Epidermal melanocyte (primary cell): ENCODE measurements around the gene RNF26.

Source experiments
- DNase-seq: peaks from one replicate; pipeline ENCODE4 v3.0.0; 2011; ENCODE audit warnings: low spot score; ENCODE audit not compliant: insufficient read length

The RNF26 gene

DNA sequence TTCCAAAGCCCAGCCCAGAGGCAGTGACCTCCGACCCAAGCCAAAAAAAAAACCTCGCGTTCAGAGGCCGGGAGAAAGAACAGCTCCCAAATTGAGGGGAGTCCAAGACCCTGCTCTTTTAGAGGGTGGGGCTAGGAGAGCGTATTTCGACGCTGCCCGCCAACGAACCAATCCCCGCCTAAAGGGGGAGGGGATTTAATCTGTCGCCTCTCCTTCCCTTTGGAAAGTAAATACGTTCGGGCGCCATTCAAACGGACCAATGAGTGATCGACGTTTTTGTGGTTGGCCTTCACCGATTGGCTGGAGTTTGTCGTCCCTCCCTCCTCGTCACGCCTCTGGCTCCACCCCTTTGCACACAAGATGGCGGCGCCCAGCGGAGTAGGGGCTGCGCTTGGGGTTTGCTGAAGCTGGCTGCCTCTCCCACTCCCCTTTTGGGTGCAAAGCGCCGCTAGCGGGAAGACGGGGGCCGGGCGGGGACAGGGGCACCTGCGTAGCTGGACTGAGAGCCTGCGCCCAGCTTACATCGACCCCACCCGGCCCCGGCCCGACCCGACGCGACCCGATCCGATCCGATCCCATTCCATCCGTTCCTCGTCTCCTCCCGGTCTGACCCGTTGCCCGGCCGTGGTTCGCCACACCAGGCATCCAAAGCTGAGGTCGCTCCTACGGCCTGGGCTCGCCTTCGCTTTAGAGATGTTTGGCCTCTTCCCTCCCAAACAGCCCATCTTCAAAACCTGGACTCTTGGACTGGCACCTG is at the start of gene RNF26:
TSS of gene RNF26 (plus strand) at position 354 of the 757 bp plus-strand sequence. CDS start 596 bp downstream, outside the sequence.
- peak; percentile 100 for DNase-seq

DNA sequence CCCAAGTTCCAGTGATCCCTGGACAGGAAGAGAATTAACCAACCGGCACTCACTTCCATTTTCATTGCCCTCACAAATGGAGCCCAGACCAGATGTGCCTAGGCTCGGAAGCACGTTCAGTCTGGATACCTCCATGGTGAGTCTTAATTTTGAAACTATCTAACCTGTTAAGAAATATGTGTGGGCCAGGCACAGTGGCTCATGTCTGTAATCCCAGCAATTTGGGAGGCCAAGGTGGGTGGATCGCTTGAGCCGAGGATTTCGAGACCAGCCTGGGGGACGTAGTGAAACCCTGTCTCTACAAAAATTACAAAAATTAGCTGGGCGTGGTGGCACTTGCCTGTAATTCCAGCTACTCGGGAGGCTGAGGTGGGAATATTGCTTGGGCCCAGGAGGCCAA is 48.9 kb upstream of the RNF26 start:
- no peak for DNase-seq

DNA sequence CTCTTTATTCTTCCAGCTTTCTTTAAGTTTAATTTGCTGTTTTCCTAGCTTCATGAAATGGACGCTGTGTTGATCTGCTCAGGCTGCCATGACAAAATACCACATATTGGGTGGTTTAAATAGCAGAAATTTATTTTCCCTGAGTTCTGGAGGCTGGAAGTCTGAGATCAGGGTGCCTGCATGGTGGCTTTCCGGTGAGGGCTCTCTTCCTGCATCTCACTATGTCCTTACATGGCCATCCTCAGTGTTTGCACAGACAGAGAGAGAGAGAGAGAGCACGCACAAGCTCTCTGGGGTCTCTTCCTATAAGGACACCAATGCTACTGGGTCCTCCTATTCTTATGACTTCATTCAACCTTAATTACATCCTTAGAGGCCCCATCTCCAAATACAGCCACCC is 46.1 kb upstream of the RNF26 start:
- no peak for DNase-seq

DNA sequence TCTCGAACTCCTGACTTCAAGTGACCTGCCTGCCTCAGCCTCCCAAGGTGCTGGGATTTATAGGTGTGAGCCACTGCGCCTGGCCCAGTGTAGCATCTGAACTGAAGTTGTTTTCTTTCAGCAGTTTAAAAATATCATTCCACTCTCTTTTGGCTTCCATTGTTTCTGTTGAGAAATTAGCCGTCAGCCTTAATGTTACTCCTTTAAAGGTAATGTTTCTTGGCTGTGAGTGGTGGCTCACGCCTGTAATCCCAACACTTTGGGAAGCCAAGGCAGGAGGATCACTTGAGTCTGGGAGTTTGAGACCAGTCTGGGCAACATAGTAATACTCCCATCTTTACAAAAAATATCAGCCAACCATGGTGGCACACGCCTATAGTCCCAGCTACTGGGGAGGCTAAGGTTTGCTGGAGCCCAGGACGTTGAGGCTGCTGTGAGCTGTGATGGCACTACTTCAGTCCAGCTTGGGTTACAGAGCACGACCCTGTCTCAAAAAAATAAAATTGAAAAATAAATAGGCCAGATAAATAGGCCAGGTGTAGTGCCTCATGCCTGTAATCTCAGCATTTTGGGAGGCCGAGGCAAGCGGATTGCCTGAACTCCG is 43.3 kb upstream of the RNF26 start:
- DNase-seq: no peak

DNA sequence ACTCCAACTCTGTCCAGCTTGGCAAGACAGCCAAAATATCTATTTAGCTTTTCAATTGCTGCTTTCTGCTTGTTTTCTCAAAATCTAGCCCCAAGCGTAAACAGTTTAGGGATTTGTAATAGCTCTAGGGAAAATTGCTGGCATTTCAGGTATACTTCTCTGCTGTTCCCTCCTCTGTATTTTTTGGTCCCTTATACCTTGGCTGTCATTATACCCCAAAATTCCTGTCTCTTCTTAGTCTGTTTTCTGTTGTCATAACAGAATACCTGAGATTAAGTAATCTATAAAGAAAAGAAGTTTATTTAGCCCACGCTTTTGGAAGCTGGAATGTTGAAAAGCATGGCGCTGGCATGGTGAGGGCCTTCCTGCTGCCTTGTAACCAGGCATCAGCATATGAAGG is 40.9 kb upstream of the RNF26 start:
- no peak for DNase-seq

DNA sequence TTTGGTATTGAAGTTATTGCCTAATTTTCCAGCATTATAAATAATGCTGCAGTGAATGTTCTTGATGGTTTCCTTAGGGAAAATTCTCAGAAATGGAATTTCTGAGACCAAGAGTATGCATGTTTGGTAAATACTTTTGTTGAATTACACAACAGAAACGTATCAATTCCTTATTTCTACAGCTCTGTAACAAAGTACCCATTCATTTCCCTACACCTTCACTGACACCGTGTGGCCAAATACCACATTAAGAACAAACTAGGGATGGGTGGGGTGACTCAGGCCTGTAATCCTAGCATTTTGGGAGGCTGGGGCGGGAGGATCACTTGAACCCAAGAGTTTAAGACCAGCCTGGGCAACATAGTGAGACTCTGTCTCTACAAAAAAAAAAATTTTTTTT is 39.1 kb upstream of the RNF26 start:
- no peak for DNase-seq

DNA sequence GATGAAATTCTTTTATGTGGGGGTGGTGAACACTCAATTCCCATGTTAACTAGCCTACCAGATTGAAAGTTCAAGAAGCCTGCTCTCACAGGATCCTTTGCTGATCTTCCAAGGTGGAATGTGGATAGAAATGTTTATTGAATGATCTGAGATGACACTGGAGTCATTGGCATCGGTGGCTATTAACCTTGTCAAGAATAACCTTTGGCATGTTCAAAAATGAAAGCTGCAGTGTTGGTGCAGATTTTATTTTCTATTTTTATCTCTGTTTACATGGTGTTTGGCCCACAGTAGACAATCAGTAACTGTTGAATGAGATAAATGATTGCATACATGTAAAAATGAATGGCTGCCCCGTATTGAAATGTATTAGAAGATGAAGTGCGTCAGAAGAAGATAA is 36.4 kb upstream of the RNF26 start:
- DNase-seq: no peak

DNA sequence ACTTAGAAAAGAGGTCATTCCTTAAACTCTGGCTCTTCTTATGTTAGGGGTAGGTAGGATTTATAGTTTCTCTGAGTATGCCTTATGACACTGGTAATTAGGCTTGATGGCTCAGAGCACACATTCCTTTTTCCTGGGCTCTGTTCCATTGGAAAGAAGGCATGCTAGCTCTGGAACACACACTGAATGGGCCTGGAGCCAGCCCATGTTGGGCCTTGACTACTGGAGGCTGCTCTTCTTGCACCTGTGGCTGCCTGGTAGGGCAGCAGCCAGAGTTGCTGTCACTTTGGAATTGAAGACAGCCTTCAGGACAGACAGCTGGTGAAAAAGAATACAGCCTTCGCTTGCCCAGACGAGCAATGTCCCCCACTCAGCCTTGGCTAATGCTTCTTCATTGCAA is 35.6 kb upstream of the RNF26 start:
- no peak for DNase-seq

DNA sequence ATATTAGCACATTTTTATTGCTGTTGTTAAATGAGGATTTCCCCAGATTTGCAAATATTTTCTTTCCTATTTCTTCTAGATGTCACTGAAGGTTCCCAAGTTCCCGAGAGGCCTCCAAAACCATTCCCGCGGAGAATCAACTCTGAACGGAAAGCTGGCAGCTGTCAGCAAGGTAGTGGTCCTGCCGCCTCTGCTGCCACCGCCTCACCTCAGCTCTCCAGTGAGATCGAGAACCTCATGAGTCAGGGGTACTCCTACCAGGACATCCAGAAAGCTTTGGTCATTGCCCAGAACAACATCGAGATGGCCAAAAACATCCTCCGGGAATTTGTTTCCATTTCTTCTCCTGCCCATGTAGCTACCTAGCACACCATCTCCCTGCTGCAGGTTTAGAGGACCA is 34.9 kb upstream of the RNF26 start:
- DNase-seq: no peak

DNA sequence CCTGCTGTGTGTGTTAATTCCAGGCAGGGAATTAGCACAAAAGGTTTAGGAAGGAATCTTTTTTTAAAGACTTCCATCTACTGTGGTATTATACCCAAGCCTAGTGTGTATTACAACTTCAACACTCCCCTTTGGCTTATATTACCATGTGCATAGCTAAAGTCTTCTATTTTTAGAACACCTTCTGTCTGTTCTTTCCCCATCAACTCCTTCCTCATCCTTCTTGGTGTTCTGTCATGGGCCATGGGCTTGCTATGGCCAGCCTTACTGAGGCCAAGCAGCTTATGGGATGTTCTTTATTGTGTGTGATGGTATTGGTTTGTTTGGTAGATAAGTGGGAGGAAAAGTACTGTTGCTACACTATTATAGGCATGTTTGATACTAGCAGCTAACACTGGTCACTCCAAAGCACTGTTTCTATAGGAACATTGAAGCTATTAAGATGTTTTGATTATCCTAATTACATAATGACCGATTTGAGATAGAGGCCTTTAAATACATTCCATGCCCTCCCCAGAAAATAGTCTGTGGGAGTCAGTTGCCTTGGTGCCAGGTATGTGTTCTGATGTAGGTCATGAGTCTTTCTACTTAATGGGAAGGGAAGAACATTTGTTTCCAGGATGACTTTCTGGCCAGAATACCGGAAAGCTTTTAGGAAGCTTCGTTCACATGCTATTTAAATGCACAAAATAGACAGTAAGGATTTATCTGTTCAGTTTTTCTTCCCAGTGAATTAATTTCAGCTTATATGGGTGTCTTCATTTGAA is 33.9 kb upstream of the RNF26 start:
- DNase-seq: no peak

DNA sequence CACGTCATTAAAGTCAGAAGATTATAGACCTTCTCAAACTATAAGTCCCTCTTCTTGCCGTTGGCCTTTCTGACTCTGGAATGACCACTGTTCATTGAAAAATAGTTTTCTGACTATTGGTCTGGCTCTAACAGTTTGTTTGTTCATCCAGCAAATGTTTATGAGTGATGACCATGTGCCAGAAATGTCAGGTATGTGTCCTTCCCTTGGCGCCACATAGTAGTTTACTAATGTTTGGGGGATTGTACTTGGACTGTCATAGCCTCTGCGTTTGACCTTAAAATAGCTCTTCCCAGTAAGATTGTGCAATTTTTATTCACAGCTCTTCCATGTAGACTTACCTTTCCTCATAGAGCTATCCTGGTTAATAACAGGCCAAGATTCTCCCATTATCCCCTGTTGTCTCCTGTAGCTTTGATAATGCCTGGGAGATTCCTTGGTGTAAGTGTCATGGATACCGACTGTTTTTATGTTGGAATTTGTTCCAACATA is 31.1 kb upstream of the RNF26 start:
- DNase-seq: no peak

DNA sequence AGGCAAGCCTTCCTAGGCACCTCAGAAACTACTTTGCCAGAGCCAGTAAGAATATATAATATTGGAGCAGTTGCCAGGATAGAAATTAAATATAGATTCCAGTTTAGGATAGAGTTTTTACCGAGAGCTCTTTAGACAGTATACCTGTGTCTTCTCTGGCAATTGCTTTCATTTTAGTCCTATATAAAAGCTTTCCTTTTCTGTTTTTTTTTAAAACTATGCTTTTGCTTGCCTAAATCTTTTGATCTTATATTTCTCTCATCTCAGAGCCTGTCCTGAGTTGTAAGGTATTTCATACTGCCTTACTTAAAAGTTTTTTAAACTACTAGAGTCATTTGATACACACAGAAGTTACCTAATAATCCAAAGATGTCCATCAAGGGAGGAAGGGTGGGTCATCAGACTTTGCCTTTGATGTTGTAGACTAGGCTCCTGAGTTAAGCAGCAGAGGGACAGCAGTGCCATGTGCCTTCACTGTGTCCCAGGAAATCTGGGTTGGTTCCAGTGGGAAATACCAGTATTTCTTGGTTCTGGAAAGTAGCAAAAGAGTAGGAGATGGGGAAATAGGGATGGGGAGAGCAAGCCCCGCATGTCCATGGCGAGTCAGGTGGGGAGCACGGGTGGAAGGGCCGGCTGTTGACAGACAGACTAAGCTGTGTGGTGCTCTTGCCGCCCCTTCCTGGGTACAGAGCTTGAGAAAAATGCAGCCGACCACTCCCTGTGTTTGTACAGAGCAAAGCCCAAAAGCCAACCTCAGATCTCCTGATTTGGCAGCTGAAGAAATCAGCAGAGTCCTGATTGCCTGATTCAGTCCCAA is 28.6 kb upstream of the RNF26 start:
- no peak for DNase-seq

DNA sequence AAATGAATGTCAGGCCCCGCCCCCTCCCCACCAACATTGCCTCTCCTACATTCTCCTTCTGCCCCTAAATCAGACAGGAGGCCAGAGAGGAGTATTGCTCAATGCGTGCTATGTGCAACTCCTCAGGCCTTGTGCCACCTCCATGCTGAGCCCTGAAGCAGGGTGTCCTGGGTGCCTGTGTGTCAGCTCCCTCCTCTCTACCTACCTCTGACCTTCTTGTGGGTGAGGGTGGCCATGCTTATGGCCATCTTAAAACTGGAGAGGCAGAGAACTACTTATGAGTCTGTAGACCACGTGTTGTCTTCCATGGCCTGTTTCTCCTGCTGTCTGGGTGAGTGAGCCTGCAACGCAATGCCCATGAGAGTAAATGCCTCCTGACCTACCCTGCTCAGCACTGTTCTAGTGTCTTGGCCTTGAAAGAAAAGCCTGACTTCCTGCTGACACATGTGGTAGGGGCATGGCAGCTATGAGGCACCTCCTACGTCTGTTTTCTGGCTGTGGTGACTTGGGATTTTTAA is 27.9 kb upstream of the RNF26 start:
- DNase-seq: no peak

DNA sequence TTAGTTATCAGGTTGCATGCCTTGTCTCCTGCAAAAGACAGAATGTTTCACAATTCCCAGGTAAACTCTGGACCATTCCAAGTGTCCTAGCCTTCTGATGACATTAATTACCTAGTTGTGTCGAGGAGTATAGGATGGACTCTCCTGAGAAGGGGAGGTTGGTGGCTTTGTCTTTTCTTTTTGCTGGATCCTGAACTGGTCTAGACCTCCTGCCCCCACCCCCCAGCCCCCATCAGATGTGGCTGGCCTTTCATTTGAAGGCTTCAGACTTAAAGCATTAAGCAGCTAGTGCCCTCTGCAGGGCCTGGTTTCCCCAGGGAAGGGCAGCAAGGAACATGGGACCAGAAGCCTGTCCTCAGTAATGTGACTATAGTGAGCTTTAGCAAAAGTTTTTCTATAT is 27.1 kb upstream of the RNF26 start:
- DNase-seq: no peak

DNA sequence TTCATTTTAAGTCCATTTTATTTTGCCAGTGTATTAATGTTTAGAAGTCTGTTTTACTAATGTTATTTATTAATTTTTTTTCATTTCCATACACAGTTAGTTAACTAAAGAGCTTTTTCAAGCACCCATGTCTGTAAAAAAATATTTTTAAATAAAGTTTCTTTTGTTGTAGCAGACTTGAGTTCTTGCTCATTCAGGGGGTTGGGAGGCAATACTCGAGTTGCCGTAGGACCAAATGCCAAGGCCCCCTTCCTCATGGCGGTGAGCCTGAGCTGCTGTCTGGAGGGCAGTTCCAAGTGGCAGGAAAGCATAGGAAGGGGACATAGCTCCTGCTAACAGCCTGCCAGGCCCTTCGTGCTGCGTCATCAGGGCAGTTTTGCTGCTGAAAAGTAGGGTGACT is 26.4 kb upstream of the RNF26 start:
- no peak for DNase-seq

DNA sequence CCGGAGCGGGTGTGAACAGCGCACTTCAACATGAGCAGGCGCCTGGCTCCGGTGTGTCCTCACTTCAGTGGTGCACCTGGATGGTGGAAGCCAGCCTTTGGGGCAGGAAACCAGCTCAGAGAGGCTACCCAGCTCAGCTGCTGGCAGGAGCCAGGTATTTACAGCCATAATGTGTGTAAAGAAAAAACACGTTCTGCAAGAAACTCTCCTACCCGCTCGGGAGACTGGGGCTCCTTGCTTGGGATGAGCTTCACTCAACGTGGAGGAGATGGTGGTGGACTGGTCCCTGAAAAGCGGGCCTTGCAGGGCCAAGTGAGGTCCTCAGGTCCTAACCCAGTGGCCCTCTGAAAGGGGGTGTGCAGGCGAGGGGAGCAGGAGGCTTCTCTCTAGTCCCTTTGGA is 24.9 kb upstream of the RNF26 start:
- no peak for DNase-seq

DNA sequence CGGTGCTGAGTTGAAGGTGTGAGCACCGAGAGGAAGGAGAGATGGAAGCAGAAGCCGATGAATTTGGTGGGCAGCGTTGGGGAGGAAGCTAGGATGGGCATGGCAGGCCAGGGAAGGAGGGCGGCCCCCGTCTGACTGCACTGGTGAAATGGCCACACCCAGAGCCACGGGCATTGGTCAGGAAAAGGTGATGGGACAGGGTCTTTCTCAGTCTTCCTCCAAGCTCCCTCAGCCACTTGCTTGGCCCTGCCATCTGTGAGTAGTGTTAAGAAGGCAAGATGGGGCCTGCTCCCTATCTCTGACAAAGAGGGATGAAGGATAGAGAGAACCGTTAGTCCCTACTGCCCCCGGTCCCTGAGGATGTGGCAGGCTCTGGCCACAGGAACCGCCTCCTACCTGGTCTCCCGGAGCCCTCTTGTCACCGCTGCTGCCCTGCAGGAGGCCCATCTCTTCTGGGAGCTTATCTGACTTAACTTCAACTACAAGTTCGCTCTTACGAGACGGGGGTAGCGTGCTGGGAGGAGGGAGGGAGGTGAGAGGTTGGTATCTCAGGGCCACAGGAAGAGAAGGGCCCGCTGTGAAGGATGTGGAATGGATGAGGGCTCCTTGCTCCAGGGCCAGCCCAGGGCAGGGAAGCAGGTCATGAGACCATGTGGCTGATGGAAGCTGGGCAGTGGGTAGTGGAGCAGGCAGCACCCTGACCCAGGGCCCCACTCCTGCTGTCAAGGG is 24.2 kb upstream of the RNF26 start:
- DNase-seq: no peak

DNA sequence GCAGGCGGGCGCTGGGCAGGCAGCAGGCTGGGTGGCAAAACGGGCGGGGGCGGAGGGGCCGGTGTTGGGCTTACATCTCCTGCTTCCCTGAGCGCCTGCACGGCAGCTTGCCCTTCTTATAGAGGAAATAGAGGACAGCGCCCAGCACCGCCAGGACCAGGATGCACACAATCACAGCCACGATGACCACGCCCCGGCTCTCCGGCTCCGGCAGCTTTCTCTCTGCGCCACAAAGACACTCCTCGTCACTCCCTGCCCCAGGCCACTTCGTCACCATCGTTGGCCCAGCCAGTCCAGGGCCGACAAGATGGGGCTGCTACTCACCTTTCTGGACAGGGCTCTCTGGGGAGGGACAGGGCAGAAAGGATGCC is 23.7 kb upstream of the RNF26 start:
- DNase-seq: no peak

DNA sequence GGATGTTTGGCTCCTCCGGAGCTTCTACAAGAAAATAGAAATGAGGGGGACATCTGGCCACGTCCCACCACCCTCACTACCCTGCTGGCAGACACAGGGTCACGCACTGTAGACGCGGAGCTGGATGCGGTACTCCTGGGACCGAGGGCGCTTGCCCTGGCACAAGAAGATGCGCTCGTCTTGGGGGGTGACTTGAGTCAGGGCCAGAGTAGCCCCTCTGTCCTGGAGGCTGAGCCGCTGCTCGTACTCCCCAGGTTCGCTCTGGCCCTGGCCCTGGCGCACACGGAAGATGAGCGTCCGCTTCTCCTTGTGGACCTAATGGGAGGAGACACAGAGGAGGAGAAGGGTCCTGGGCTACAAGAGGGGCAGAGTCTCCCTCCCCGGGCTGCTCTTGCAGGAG is 19.6 kb upstream of the RNF26 start:
- no peak for DNase-seq

DNA sequence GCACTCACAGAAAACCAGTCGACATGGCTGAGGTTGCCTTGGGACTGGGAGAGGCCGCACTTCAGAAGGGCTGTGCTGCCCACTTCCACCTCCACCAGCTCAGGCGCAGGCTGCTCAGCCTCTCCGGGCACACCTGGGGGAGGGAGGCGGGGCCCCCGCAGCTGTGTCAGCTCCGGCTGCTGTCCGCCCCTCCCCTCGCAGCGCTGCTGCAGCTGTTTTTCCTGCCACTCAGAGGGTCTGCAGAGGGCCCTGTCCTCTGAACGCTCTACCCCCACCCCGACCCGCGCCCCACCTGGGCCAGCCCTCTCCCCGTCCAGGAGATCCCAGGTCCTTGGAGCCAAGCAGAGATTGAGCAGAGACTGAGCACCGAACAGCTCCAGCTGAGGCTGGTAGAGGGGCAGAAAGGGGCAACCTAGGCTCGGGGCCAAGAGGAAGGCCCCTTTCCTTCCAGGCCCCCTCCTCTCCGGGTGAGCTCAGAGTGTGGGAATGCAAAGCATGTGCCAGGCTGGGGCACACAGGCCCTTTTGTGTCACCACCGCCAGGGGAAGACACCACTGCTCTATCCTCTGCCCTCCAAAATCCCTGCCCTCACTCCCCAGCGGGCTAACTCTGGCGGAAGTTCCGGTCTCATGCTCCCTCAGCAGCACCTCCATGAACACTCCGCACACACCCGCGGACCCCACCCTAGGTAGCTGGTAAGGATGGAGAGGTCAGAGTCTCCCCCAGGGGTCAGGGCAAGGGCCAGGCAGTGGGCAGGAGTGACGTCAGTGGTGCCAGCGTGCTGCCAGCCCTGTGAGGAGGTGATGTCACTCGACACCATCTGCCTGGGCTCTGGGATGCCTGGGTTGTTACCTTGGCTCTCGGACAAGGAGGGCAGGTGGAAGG is 19.0 kb upstream of the RNF26 start:
- DNase-seq: peak; percentile 75
